GM12873 (cell line): ENCODE results near the gene CSNK1G1.

Experiments used
- TF ChIP-seq, protein P1 (sequence below): IDR thresholded peaks from 2 replicates; pipeline ENCODE4 v1.5.1; 2012; ENCODE audit warnings: low read depth, mild to moderate bottlenecking, moderate library complexity, low read length, control low read depth; ENCODE audit not compliant: insufficient read depth; ENCODE audit errors: missing control alignments

Gene CSNK1G1

DNA sequence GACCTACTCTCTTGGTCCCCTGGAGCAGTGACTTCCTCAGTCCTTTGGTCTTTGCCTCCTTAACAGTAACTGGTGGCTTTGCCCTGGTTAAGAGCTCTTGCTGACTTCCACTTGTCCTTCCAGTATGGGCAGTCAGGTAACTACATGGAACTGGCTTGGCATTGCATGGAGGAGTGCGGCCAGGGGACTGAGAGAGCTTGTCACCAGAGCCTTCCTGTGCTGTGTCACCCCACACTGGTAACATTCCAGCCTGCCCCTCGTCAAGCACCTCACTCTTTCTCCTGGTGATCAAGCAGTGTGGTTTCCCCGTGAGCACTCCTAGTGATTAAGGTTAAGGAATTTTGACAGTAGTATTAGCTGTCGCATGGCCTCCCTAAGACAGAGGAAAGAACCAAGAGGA is 223.8 kb downstream of the CSNK1G1 start:
- TF ChIP-seq, protein P1, sequence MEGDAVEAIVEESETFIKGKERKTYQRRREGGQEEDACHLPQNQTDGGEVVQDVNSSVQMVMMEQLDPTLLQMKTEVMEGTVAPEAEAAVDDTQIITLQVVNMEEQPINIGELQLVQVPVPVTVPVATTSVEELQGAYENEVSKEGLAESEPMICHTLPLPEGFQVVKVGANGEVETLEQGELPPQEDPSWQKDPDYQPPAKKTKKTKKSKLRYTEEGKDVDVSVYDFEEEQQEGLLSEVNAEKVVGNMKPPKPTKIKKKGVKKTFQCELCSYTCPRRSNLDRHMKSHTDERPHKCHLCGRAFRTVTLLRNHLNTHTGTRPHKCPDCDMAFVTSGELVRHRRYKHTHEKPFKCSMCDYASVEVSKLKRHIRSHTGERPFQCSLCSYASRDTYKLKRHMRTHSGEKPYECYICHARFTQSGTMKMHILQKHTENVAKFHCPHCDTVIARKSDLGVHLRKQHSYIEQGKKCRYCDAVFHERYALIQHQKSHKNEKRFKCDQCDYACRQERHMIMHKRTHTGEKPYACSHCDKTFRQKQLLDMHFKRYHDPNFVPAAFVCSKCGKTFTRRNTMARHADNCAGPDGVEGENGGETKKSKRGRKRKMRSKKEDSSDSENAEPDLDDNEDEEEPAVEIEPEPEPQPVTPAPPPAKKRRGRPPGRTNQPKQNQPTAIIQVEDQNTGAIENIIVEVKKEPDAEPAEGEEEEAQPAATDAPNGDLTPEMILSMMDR, result no peak

DNA sequence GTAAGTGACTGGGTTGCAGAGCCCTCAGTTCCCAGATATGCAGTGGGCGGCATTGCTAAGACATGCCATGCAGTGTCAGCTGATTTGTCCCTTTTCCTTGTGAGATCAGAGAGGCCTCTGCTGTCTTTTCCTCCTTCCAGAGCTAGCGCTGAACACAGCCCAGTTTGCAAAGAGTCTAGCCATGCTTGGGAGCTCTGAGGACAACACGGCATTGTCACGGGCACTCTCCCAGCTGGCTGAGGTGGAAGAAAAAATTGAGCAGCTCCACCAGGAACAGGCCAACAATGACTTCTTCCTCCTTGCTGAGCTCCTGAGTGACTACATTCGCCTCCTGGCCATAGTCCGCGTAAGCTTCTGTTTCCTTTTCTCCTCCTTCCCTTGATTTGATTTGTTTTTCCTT is 224.4 kb downstream of the CSNK1G1 start:
- TF ChIP-seq, protein P1, result no peak

DNA sequence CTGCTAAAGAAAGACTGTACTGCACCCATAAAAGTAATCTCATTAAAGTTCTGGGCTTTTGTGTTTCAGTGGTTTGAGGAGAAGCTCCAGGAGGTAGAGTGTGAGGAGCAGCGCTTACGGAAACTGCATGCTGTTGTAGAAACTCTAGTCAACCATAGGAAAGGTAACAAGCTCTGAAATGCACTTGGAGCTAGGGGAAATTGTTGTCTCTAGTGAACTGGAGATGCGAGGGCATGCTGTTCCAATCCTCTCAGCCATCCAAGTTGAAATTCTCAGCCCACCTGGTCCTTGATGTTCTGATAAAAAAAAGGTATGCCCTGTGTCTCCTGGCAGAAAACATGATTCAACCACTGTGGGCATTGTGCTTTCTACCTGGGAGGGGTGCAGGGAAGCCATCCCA is 225.8 kb downstream of the CSNK1G1 start:
- TF ChIP-seq, protein P1, result no peak

DNA sequence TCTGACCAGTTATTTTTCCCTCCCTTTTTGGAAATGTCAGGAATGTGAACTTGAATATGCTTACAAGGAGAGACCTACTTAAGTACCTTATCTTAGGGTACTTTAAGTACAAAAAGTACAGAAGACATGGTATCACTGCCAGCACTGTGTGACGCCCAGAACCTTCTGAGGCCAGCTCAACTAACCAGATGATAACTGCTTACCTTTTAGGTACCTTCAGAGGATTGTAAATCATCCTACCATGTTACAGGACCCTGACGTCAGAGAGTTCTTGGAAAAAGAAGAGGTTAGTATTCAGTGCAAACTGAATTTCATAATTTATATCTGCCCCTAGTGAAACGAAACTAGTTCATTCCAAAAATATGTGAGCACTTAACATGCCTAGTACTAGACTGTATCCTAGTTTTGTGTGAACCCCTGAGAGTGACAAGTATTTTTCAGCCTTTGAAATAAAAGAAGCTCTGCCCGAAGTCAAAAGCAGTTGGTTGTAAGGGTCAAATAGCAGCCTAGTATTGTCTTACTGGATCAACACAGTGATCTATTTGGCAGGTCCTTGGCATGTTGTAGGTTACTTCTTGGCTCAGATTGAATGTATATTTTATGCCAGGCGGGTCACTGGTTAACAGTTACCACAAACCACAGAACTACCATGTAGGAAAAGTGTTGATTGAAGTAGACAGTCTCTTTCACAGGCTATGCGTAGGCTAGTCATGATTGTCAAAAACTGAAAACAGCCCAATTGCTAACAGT is 228.3 kb downstream of the CSNK1G1 start:
- TF ChIP-seq, protein P1, result no peak

DNA sequence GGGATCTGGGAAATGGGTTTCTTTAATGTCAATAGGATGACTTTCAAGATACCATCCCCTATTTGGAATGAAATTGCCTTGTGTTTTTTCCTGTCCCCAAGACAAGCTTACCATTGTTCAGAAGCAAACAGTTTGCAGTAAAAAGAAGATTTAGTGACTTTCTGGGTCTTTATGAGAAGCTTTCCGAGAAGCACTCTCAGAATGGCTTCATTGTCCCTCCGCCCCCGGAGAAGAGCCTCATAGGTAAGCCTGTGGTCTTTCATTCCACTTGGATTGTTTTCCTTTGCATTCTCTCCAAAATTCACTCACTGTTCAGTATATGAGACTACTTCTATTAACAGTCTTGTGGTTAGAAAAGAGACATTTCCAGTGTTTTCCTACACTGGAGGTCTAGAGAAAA is 230.0 kb downstream of the CSNK1G1 start:
- TF ChIP-seq, protein P1, result no peak

DNA sequence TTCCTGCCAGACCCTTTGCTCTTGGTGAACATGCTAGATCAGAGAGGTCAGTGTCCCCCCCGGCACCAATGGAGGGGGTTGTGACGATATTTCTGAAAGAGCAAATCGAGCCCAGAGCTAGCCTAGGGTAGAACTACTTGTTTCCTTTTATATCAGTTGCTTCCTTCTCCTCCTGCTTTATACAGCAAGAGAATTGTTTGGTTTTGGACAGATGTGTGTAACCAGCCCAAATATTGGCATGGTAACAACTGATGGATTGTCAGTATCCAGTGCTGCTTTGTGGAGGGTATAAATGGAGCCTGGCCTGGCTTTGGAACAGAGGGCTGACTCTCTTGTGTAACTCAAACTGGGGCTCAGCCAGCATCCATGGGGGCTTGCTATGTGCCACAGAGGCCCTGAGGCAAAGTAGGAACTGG is 233.0 kb downstream of the CSNK1G1 start:
- TF ChIP-seq, protein P1, result no peak

DNA sequence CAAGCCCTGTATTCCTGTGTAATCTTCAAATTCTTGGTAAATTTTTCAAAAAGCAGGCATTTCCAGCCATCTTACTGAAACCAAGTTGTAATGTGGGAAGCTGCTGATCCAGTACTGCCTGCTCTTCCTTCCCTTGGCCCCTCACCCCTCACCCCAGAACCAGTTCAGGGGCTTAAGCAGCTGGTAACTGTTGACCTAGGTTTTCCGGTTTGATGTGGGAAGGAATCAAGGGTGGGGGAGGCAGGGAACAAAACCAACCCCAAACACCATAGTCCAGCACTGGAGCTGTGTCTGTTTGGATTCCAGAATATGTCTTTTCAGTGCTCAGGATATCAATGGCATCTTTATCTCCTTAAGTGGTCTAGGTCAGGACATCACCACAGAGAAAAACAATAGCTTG is 233.5 kb downstream of the CSNK1G1 start:
- TF ChIP-seq, protein P1, result no peak

DNA sequence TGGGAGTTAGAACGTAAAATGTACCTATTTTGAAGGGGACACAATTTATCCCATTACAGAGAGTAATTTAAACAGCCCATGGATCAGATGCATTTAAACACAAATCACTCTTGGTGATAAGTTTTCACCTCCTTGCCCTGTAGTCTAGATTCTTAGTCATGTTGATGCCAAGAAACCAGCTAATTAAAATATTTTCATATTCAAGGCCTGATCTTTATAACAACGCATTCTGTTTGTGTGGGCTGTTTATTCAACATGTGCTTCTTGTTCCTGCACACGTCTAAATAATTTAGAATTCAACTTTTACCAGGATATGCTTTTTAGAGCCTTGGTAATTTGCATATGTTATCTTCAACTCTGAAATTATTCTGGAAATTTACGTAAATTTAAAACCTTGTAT is 234.4 kb downstream of the CSNK1G1 start:
- TF ChIP-seq, protein P1, result no peak
